Ovary (tissue), 9 donors: ENCODE data around the gene EIF6. TPM values are rescaled to one million over a fixed set of nuclear protein-coding genes. Genes with fewer than 3 reads are reported as not detected.
"Not testable (repeated sequence)": the region's sequence is repeated elsewhere in the genome, so short reads cannot be mapped to it uniquely, and the experiment has no call there.

Source experiments
- DNase-seq, 5 donors: peaks; one replicate each; pipeline ENCODE4 v3.0.0-alpha.2; 2019 to 2020
- H3K27ac ChIP-seq, 2 donors: fragments of 200-600 bp; one replicate each; pipeline versions ENCODE4 v1.5.1 to v1.8.0; 2019 to 2022
- H3K27me3 ChIP-seq: fragments of 200-600 bp; one replicate; pipeline ENCODE4 v1.8.0; 2022
- H3K36me3 ChIP-seq: fragments of 200-600 bp; sonication (generic); one replicate; pipeline ENCODE4 v1.5.1; 2019
- H3K4me1 ChIP-seq: one replicate; pipeline ENCODE4 v1.8.1; 2013; ENCODE audit warnings: mild to moderate bottlenecking, moderate library complexity; ENCODE audit not compliant: insufficient read depth
- H3K4me3 ChIP-seq: fragments of 200-600 bp; sonication (generic); one replicate; pipeline ENCODE4 v1.5.1; 2017
- H3K9me3 ChIP-seq, 2 donors: fragments of 200-600 bp in 1 of 2; sonication (generic) in 1 of 2; one replicate each; pipeline versions ENCODE4 v1.5.1 to v1.8.1; 2013 to 2019; ENCODE audit warnings: mild to moderate bottlenecking in 1 of 2, moderate library complexity in 1 of 2
- CTCF ChIP-seq, 3 donors: fragments of 450-650 bp in 2 of 3; fragments of 200-600 bp in 1 of 3; IDR thresholded peaks; one replicate each; pipeline versions ENCODE4 v1.5.1 to v1.8.0; 2016 to 2022; ENCODE audit warnings: antibody characterized with exemption in 3 of 3, mild to moderate bottlenecking in 1 of 3
- EP300 ChIP-seq: sonication (generic); formaldehyde crosslinking; IDR thresholded peaks from one replicate; pipeline ENCODE4 v1.6.1; 2017; ENCODE audit warnings: antibody characterized with exemption
- POLR2A ChIP-seq: fragments of 450-650 bp; IDR thresholded peaks from one replicate; pipeline ENCODE4 v1.6.1; 2017; ENCODE audit warnings: antibody characterized with exemption, mild to moderate bottlenecking, moderate library complexity
- WGBS, 3 donors: extraction: QIAGEN DNeasy Blood & Tissue Kit in 1 of 3; methylation state at CpG; one replicate each; pipeline versions ENCODE4 v1.1.5 to v1.1.7; 2013 to 2017; 5-methylcytosine and 5-hydroxymethylcytosine counted together
- intact Hi-C, 4 donors: fragments of 100-400 bp; cut with DNase I; formaldehyde crosslinking; loops; one replicate each; pipeline versions ENCODE4 v1.11.0 to v1.15.1; 2022 to 2023
- polyA plus RNA-seq, 2 donors: library from polyadenylated mRNA; stranded (reverse); fragments of 200-250 nt in 1 of 2; fragments of 350-450 nt in 1 of 2; fragmentation: Illumina TruSeq in 1 of 2; extraction: RNeasy Lipid Tissue Mini Kit (QIAGEN cat#74804) in 1 of 2; gene quantifications; one replicate each; pipeline ENCODE4 v1.2.3, GENCODE V29; 2013 to 2014
- total RNA-seq, 7 donors: library from RNA; depleted of rRNA in 2 of 7; stranded (reverse); fragments of >200 nt in 2 of 7; fragmentation: NEBNext Ultra II Directional in 3 of 7; extraction: Animal tissue kit (Norgen Biotek cat#: 25700) in 3 of 7; gene quantifications; one replicate each; pipeline versions ENCODE4 v1.1.0 to v1.2.4, GENCODE V29; 2016 to 2023
- donor health status: DM: no; HTN: no; CAD: no; lungs with moderate emphysema.
- donor health status: DM: no; HTN: no; CAD: no.
- donor health status: Bipolar disorder and iron deficiency.
- donor health status: DM: yes; HTN: yes; CAD: no.
- donor health status: DM: no; HTN: no; CAD: no.
- donor health status: DM: yes; HTN: yes; CAD: no.

The EIF6 gene
- total and polyA plus RNA-seq, 9 donors = 36.6 to 93.1 (median 69.8) TPM

- no peaks in the 10 kb centered on the region for H3K27me3 ChIP-seq
- no peaks in the 10 kb centered on the region for H3K36me3 ChIP-seq
- no peaks in the 10 kb centered on the region for H3K4me1 ChIP-seq
- WGBS, 3 donors = 42 to 51% (median 47%) methylated on average over 8 of the region's 8 CpGs
- no peak for DNase-seq
- H3K27ac ChIP-seq = no peak overlapping the region
- H3K4me3 ChIP-seq = no peak overlapping the region
- intact Hi-C loops = no loop called here
- no peak for TF ChIP-seq POLR2A
- TF ChIP-seq EP300 = no peak
- H3K9me3 ChIP-seq = no peaks in the 10 kb centered on the region
These were observed 27.2 kb downstream of the EIF6 start for GRCh38 chr20:35257175-35257909.

GRCh38 chr20:35254448-35254999 is 30.0 kb downstream of the EIF6 start:
- intact Hi-C loops = no loop called here
- no peaks in the 10 kb centered on the region for H3K4me1 ChIP-seq
- H3K4me3 ChIP-seq = no peak overlapping the region
- DNase-seq = no peak
- no peaks in the 10 kb centered on the region for H3K9me3 ChIP-seq
- TF ChIP-seq CTCF (IDR thresholded peaks at IDR 0.05) (no peak), EP300 (no peak), POLR2A (no peak)
- no peaks in the 10 kb centered on the region for H3K36me3 ChIP-seq
- no peak overlapping the region for H3K27ac ChIP-seq
- 91 to 94% (median 92%) methylated on average over 12 of the region's 12 CpGs for WGBS, 3 donors
- no peaks in the 10 kb centered on the region for H3K27me3 ChIP-seq

- no peaks in the 10 kb centered on the region for H3K4me1 ChIP-seq
- TF ChIP-seq CTCF (IDR thresholded peaks at IDR 0.05) (no peak), POLR2A (no peak), EP300 (no peak)
- H3K36me3 ChIP-seq = no peaks in the 10 kb centered on the region
- WGBS, 3 donors = 70 to 83% (median 77%) methylated on average over 3 of the region's 3 CpGs
- DNase-seq = no peak
- H3K27ac ChIP-seq = no peak overlapping the region
- intact Hi-C loops = no loop called here
- H3K27me3 ChIP-seq = no peaks in the 10 kb centered on the region
- H3K9me3 ChIP-seq = no peaks in the 10 kb centered on the region
- no peak overlapping the region for H3K4me3 ChIP-seq
These were observed 31.6 kb downstream of the EIF6 start for GRCh38 chr20:35253010-35253409.

- H3K4me3 ChIP-seq, intact Hi-C loops, H3K9me3 ChIP-seq, H3K27me3 ChIP-seq, H3K36me3 ChIP-seq, H3K27ac ChIP-seq, DNase-seq, H3K4me1 ChIP-seq: not testable (repeated sequence)
- 67 to 100% (median 93%) methylated on average over 1 to 2 of the region's 2 CpGs for WGBS, 3 donors
These were observed 32.0 kb downstream of the EIF6 start for GRCh38 chr20:35252598-35252997.

- Histone ChIP-seq H3K27ac (no peak overlapping the region), H3K4me1 (no peaks in the 10 kb centered on the region), H3K4me3 (no peak overlapping the region), H3K9me3 (no peaks in the 10 kb centered on the region), H3K36me3 (no peaks in the 10 kb centered on the region), H3K27me3 (no peaks in the 10 kb centered on the region)
- WGBS, 3 donors = 49 to 69% (median 59%) methylated on average over 2 of the region's 2 CpGs
- intact Hi-C loops = no loop called here
- TF ChIP-seq EP300 = no peak
- TF ChIP-seq CTCF (IDR thresholded peaks at IDR 0.05) = no peak
- TF ChIP-seq POLR2A = no peak
- no peak for DNase-seq
These were observed 32.5 kb downstream of the EIF6 start for GRCh38 chr20:35252037-35252461.
